GM12892 (cell line): ENCODE data around the gene PDE6B.

ENCODE experiments used
- POLR2A ChIP-seq: IDR thresholded peaks from 2 replicates; pipeline ENCODE4 v1.6.1; 2011; ENCODE audit warnings: low read depth, low read length, control low read depth
- POLR2AphosphoS5 ChIP-seq: IDR thresholded peaks from 2 replicates; pipeline ENCODE4 v1.6.1; 2011; ENCODE audit warnings: low read depth, low read length, control low read depth

GRCh38 chr4:622071-622995, 3.0 kb upstream of the PDE6B start:
- TF ChIP-seq POLR2AphosphoS5, result no peak
- TF ChIP-seq POLR2A, result no peak
